Brain (organoid and tissue), 1 donor: ENCODE results near the gene LAP3. TPM values are rescaled to one million over a fixed set of nuclear protein-coding genes. Genes with fewer than 3 reads are reported as not detected.

Experiments used
- polyA plus RNA-seq: library from polyadenylated mRNA; stranded (reverse); fragments of 350-450 nt; fragmentation: Illumina TruSeq; extraction: RNeasy Lipid Tissue Mini Kit (QIAGEN cat#74804); gene quantifications from one replicate; pipeline ENCODE4 v1.2.3, GENCODE V29; 2015; ENCODE audit warnings: low read depth, low replicate concordance; ENCODE audit not compliant: insufficient read depth

Gene LAP3
- polyA plus RNA-seq, 1 donor from 2014 or later = 36.6 TPM

Other genes with a start within 250 kb of the LAP3 start
- 284 TPM for gene QDPR, start 65.1 kb upstream of the LAP3 start, polyA plus RNA-seq
- not detected for gene CLRN2, start 62.0 kb upstream of the LAP3 start, polyA plus RNA-seq
- gene MED28, start 37.4 kb downstream of the LAP3 start, polyA plus RNA-seq = 35.2 TPM
- gene FAM184B, start 204.4 kb downstream of the LAP3 start, polyA plus RNA-seq = 0.58 TPM
- gene DCAF16, start 233.6 kb downstream of the LAP3 start, polyA plus RNA-seq = 28.3 TPM
- 14.5 TPM for gene NCAPG, start 233.8 kb downstream of the LAP3 start, polyA plus RNA-seq